ENCODE results near the gene MICA. TPM values are rescaled to one million over a fixed set of nuclear protein-coding genes. Genes with fewer than 3 reads are reported as not detected.
"Not testable (repeated sequence)": the region's sequence is repeated elsewhere in the genome, so short reads cannot be mapped to it uniquely, and the experiment has no call there.

The MICA gene
- polyA plus RNA-seq, 1 of the 3 experiments (the other 2 are of a cell fraction) = 28.8 TPM

DNA sequence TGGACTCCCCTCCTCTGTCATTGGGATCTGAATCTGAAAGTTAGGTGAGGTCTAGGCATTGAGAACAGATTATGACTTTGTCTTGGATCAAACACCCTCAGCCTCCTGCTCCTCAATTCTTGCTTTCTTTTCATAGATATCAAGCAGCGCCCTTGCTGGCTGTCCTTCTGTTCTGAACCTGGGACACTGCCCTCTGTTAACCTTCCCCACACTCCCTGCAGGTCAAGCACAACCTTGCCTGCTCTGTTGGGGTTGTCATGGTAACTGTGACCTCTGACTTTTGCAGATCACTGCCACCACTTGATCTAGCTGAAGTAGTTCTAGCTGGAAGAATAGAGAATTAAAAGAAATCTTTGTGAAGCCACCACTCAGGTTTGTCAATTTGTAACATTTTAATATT is 16.4 kb upstream of the MICA start (continued):
- no peak for TF ChIP-seq SIN3A (IDR thresholded peaks at IDR 0.05; ENCODE audit: borderline replicate concordance, low read depth, low read length)
- no peak for TF ChIP-seq EP300 (IDR thresholded peaks at IDR 0.05; ENCODE audit: borderline replicate concordance in 1 of 2, low read depth in 1 of 2, low read length in 1 of 2)
- TF ChIP-seq YY1 (IDR thresholded peaks at IDR 0.05; ENCODE audit: low read depth) = no peak
- TF ChIP-seq, protein P1, sequence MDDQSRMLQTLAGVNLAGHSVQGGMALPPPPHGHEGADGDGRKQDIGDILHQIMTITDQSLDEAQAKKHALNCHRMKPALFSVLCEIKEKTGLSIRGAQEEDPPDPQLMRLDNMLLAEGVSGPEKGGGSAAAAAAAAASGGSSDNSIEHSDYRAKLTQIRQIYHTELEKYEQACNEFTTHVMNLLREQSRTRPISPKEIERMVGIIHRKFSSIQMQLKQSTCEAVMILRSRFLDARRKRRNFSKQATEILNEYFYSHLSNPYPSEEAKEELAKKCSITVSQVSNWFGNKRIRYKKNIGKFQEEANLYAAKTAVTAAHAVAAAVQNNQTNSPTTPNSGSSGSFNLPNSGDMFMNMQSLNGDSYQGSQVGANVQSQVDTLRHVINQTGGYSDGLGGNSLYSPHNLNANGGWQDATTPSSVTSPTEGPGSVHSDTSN (IDR thresholded peaks at IDR 0.05) = no peak
- TF ChIP-seq, protein P2, sequence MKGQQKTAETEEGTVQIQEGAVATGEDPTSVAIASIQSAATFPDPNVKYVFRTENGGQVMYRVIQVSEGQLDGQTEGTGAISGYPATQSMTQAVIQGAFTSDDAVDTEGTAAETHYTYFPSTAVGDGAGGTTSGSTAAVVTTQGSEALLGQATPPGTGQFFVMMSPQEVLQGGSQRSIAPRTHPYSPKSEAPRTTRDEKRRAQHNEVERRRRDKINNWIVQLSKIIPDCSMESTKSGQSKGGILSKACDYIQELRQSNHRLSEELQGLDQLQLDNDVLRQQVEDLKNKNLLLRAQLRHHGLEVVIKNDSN (IDR thresholded peaks at IDR 0.05; ENCODE audit: borderline replicate concordance, low read depth) = no peak
- no peak for TF ChIP-seq MEF2A (IDR thresholded peaks at IDR 0.05; ENCODE audit: borderline replicate concordance, low read depth)
- no peak for TF ChIP-seq TAF1 (IDR thresholded peaks at IDR 0.05; ENCODE audit: borderline replicate concordance, low read depth, low read length)
- no peak for TF ChIP-seq ELF1 (IDR thresholded peaks at IDR 0.05)
- TF ChIP-seq NRF1 (IDR thresholded peaks at IDR 0.05; ENCODE audit: low read depth, low read length) = no peak
- TF ChIP-seq, protein P3, sequence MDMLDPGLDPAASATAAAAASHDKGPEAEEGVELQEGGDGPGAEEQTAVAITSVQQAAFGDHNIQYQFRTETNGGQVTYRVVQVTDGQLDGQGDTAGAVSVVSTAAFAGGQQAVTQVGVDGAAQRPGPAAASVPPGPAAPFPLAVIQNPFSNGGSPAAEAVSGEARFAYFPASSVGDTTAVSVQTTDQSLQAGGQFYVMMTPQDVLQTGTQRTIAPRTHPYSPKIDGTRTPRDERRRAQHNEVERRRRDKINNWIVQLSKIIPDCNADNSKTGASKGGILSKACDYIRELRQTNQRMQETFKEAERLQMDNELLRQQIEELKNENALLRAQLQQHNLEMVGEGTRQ (IDR thresholded peaks at IDR 0.05; ENCODE audit: borderline replicate concordance, low read depth, low read length) = no peak

DNA sequence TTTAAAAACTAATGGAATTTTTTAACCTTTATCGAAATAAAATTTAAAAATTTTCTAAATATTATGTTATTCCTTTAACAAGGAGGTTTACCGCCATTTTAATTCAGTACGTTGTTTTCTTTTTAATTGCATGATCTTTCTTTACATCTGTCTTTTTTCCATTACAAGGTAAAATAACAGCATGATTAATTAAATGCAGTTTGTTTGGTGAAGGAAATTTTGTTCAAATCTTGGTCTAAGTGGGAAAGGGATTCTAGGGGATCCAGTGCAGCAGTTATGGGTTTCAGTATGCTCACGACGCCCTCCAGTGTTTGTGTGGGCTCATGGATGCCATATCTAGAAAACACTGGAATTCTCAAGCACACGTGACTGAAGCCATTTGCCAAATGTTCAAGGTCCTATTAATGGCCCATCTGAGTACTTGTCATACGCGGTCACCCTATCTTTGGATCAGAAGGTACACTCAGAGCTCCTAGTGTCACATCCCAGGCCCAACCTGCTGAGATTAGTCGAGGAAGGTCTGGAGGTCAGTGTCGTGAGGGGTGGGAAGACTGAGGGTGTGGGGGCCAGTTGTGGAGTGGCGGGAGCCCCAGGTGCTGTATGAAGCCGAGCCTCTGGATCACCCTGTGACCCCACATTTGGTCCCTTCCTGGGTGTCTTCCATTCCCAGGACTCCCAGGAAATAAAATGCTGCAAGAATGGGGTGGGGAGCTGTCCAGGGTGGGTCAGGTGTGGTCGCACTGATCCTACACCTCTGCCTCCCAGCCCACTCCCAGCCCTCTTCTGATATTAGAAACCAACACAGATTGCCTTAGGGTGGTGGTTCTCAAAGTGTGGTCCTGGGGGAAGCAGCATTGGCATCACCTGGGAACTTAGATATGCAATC is 14.2 kb upstream of the MICA start:
- H3K27ac ChIP-seq (ENCODE audit: low read depth in 2 of 2, low read length in 1 of 2); H3K4me1 ChIP-seq (ENCODE audit: control insufficient read depth in 1 of 2, insufficient read depth in 2 of 2, low read depth in 1 of 2, low read length in 1 of 2); POLR2A ChIA-PET; H3K4me2 ChIP-seq; H2AFZ ChIP-seq (ENCODE audit: low read depth); H3K9me2 ChIP-seq; H3K79me2 ChIP-seq (ENCODE audit: insufficient read depth); H3K9me3 ChIP-seq; H3K4me3 ChIP-seq (ENCODE audit: low read depth in 2 of 2, low read length in 1 of 2); H3K36me3 ChIP-seq (replicated peaks in 1 of 2; ENCODE audit: control insufficient read depth in 1 of 2, insufficient read depth in 2 of 2, low read length in 1 of 2); DNase-seq; H4K20me1 ChIP-seq (ENCODE audit: insufficient read depth); H3K9ac ChIP-seq; H3F3A ChIP-seq (replicated peaks; ENCODE audit: insufficient read depth): not testable (repeated sequence)
- peaks cover 40% of the 10 kb centered on the region for H3K27me3 ChIP-seq (ENCODE audit: insufficient read depth)
- CTCF ChIA-PET = interaction anchor here (2.9 kb wide), 1 partner anchor 23 kb away, joined by 12 read pairs; no protein-coding TSS in a partner anchor
- WGBS (ENCODE audit: low lambda C conversion rate) = 6% methylated on average over 5 of the region's 13 CpGs

DNA sequence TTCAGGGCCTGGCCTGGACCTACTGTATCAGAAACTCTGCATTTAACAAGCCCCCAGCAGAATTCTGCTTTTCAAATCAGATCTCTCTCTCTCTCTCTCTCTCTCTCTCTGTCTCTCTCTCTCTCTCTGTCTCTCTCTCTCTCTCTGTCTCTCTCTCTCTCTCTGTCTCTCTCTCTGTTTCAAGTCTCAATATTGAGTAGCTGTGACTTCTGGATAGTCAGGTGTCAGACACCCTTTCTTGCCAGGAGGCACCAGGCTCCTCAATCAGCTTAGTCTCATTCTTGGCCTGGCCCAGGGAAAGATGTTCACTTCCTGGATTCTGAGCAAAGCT is 13.6 kb upstream of the MICA start:
- H3K9ac ChIP-seq; H3K36me3 ChIP-seq (replicated peaks in 1 of 2; ENCODE audit: control insufficient read depth in 1 of 2, insufficient read depth in 2 of 2, low read length in 1 of 2); H3K4me2 ChIP-seq; H3K9me3 ChIP-seq; H3F3A ChIP-seq (replicated peaks; ENCODE audit: insufficient read depth); H3K9me2 ChIP-seq; H3K4me3 ChIP-seq (ENCODE audit: low read depth in 2 of 2, low read length in 1 of 2); H2AFZ ChIP-seq (ENCODE audit: low read depth); DNase-seq; CTCF ChIA-PET; H3K79me2 ChIP-seq (ENCODE audit: insufficient read depth); H3K27ac ChIP-seq (ENCODE audit: low read depth in 2 of 2, low read length in 1 of 2); H4K20me1 ChIP-seq (ENCODE audit: insufficient read depth); H3K4me1 ChIP-seq (ENCODE audit: control insufficient read depth in 1 of 2, insufficient read depth in 2 of 2, low read depth in 1 of 2, low read length in 1 of 2); POLR2A ChIA-PET: not testable (repeated sequence)
- peaks cover 34% of the 10 kb centered on the region for H3K27me3 ChIP-seq (ENCODE audit: insufficient read depth)
